Measurements from ENCODE around the gene KREMEN2. TPM values are rescaled to one million over a fixed set of nuclear protein-coding genes. Genes with fewer than 3 reads are reported as not detected.
"Not testable (repeated sequence)": the region's sequence is repeated elsewhere in the genome, so short reads cannot be mapped to it uniquely, and the experiment has no call there.

KREMEN2 gene
- total RNA-seq, 1 experiment from 2014 or later: 8.4 TPM

- CTCF ChIA-PET: interaction anchor here (0.6 to 1.8 kb wide), 3 partner anchors 11 to 132 kb away, joined by 3 to 5 read pairs (median 4); no protein-coding TSS in a partner anchor
Observed at GRCh38 chr16:2925951-2926649, 38.0 kb upstream of the KREMEN2 start.

GRCh38 chr16:2926650-2926999, 37.5 kb upstream of the KREMEN2 start:
- Histone ChIP-seq H3K9me2 (ENCODE audit: insufficient read depth) (no peaks in the 10 kb centered on the region), H3K4me1 (replicated peaks; ENCODE audit: insufficient read depth) (no peaks in the 10 kb centered on the region), H4K20me1 (ENCODE audit: insufficient read depth) (peaks cover 6% of the 10 kb centered on the region; the same call in 1 of the 2 replicates), H2AFZ (no peak overlapping the region), H3K4me2 (peak overlapping the region; percentile 53), H3K4me3 (no peak overlapping the region), H3F3A (ENCODE audit: insufficient read depth, low read depth) (peaks cover 12% of the 10 kb centered on the region; the same call in 1 of the 2 replicates), H3K79me2 (ENCODE audit: low read depth) (no peaks in the 10 kb centered on the region), H3K9me3 (ENCODE audit: insufficient read depth, low read depth) (no peaks in the 10 kb centered on the region), H3K27ac (no peak overlapping the region), H3K27me3 (ENCODE audit: insufficient read depth, low read depth) (no peaks in the 10 kb centered on the region), H3K36me3 (ENCODE audit: low read depth) (no peaks in the 10 kb centered on the region)
- TF ChIP-seq EZH2 (IDR thresholded peaks at IDR 0.05; ENCODE audit: low read depth) (no peak), CTCF (conservative IDR thresholded peaks at IDR 0.05) (no peak)
- POLR2A ChIA-PET (ENCODE audit: unreplicated experiment): interaction anchor here (0.6 kb wide), 2 partner anchors 15 to 142 kb away, joined by 3 to 6 read pairs; partner anchors contain the start of gene FLYWCH1
- DNase-seq: no peak
- intact Hi-C loops (cut with micrococcal nuclease; ENCODE audit: unreplicated experiment): loop anchor here (2.0 kb wide), 1 partner anchor 52 kb away; no protein-coding TSS in a partner anchor
- CTCF ChIA-PET: interaction anchor here (0.6 to 1.8 kb wide), 7 partner anchors 11 to 205 kb away, joined by 3 to 5 read pairs (median 4); partner anchors contain the start of gene FLYWCH2
- BruUV-seq (replicated peaks): no TSS peak

More at GRCh38 chr16:2925951-2926649, 38.0 kb upstream of the KREMEN2 start:
- Histone ChIP-seq H3K4me3 (no peak overlapping the region), H3K27me3 (ENCODE audit: insufficient read depth, low read depth) (no peaks in the 10 kb centered on the region), H3F3A (ENCODE audit: insufficient read depth, low read depth) (peaks cover 12% of the 10 kb centered on the region; the same call in 1 of the 2 replicates), H3K4me2 (no peak overlapping the region), H3K36me3 (ENCODE audit: low read depth) (no peaks in the 10 kb centered on the region), H4K20me1 (ENCODE audit: insufficient read depth) (peaks cover 6% of the 10 kb centered on the region; the same call in 1 of the 2 replicates), H2AFZ (no peak overlapping the region), H3K27ac (no peak overlapping the region), H3K4me1 (replicated peaks; ENCODE audit: insufficient read depth) (no peaks in the 10 kb centered on the region), H3K79me2 (ENCODE audit: low read depth) (no peaks in the 10 kb centered on the region), H3K9me3 (ENCODE audit: insufficient read depth, low read depth) (no peaks in the 10 kb centered on the region), H3K9me2 (ENCODE audit: insufficient read depth) (no peaks in the 10 kb centered on the region)
- POLR2A ChIA-PET (ENCODE audit: unreplicated experiment): interaction anchor here (0.6 kb wide), 1 partner anchor 14 kb away, joined by 3 read pairs; the partner anchor contains the start of gene FLYWCH1
- TF ChIP-seq EZH2 (IDR thresholded peaks at IDR 0.05; ENCODE audit: low read depth): no peak
- no peak for TF ChIP-seq CTCF (conservative IDR thresholded peaks at IDR 0.05)
- no TSS peak for BruUV-seq (replicated peaks)
- no peak for DNase-seq
- intact Hi-C loops (cut with micrococcal nuclease; ENCODE audit: unreplicated experiment): loop anchor here (2.0 kb wide), 1 partner anchor 51 kb away; no protein-coding TSS in a partner anchor

GRCh38 chr16:2927010-2927646, 36.9 kb upstream of the KREMEN2 start:
- no peak overlapping the region for H3K27ac ChIP-seq
- DNase-seq: peak; percentile 70 to 84
- H3K4me3 ChIP-seq: no peak overlapping the region
- intact Hi-C loops (cut with micrococcal nuclease; ENCODE audit: unreplicated experiment): loop anchor here (1.0 to 2.0 kb wide), 2 partner anchors 52 to 56 kb away; no protein-coding TSS in a partner anchor
- H3K4me2 ChIP-seq: peak overlapping the region; percentile 53
- no peaks in the 10 kb centered on the region for H3K4me1 ChIP-seq (replicated peaks; ENCODE audit: insufficient read depth)
- TF ChIP-seq EZH2 (IDR thresholded peaks at IDR 0.05; ENCODE audit: low read depth): no peak
- peak; percentile 96 for TF ChIP-seq CTCF (conservative IDR thresholded peaks at IDR 0.05)
- peaks cover 6% of the 10 kb centered on the region; the same call in 1 of the 2 replicates for H4K20me1 ChIP-seq (ENCODE audit: insufficient read depth)
- H3K36me3 ChIP-seq (ENCODE audit: low read depth): no peaks in the 10 kb centered on the region
- H3K79me2 ChIP-seq (ENCODE audit: low read depth): no peaks in the 10 kb centered on the region
- H3K27me3 ChIP-seq (ENCODE audit: insufficient read depth, low read depth): no peaks in the 10 kb centered on the region
- H3K9me2 ChIP-seq (ENCODE audit: insufficient read depth): no peaks in the 10 kb centered on the region
- no TSS peak for BruUV-seq (replicated peaks)
- H3F3A ChIP-seq (ENCODE audit: insufficient read depth, low read depth): peaks cover 12% of the 10 kb centered on the region; the same call in 1 of the 2 replicates
- CTCF ChIA-PET: interaction anchor here (0.6 to 1.8 kb wide), 9 partner anchors 11 to 206 kb away, joined by 3 to 13 read pairs (median 4); partner anchors contain the start of gene FLYWCH2
- POLR2A ChIA-PET (ENCODE audit: unreplicated experiment): interaction anchor here (0.5 to 0.6 kb wide), 3 partner anchors 15 to 188 kb away, joined by 3 to 6 read pairs (median 4); partner anchors contain the start of gene FLYWCH1
- no peak overlapping the region for H2AFZ ChIP-seq
- H3K9me3 ChIP-seq (ENCODE audit: insufficient read depth, low read depth): no peaks in the 10 kb centered on the region

- H3K9me3 ChIP-seq (ENCODE audit: insufficient read depth, low read depth); H3K9me2 ChIP-seq (ENCODE audit: insufficient read depth); H2AFZ ChIP-seq; POLR2A ChIA-PET (ENCODE audit: unreplicated experiment); H3K36me3 ChIP-seq (ENCODE audit: low read depth); DNase-seq; H4K20me1 ChIP-seq (ENCODE audit: insufficient read depth); H3K4me1 ChIP-seq (replicated peaks; ENCODE audit: insufficient read depth); H3K4me3 ChIP-seq; BruUV-seq (replicated peaks); intact Hi-C loops (cut with micrococcal nuclease; ENCODE audit: unreplicated experiment); H3K27ac ChIP-seq; H3K4me2 ChIP-seq; H3K79me2 ChIP-seq (ENCODE audit: low read depth); CTCF ChIA-PET; H3K27me3 ChIP-seq (ENCODE audit: insufficient read depth, low read depth): not testable (repeated sequence)
- H3F3A ChIP-seq (ENCODE audit: insufficient read depth, low read depth): peaks cover 12% of the 10 kb centered on the region; the same call in 1 of the 2 replicates
Observed at GRCh38 chr16:2928151-2928550, 35.9 kb upstream of the KREMEN2 start.

All from PC-9 (cell line).